H7 (cell line): ENCODE measurements around the gene PRKAG2. TPM values are rescaled to one million over a fixed set of nuclear protein-coding genes. Genes with fewer than 3 reads are reported as not detected.
"Not testable (repeated sequence)": the region's sequence is repeated elsewhere in the genome, so short reads cannot be mapped to it uniquely, and the experiment has no call there.

Source experiments
- DNase-seq: peaks from one replicate; pipeline ENCODE4 v3.0.0; 2012
- H3K27me3 ChIP-seq: 2 replicates; pipeline ENCODE4 v1.6.0; 2011; ENCODE audit warnings: mild to moderate bottlenecking, low read length; ENCODE audit not compliant: control insufficient read depth, insufficient read depth
- H3K36me3 ChIP-seq: replicated peaks from 2 replicates; pipeline ENCODE4 v1.5.1; 2011; ENCODE audit warnings: low read length; ENCODE audit not compliant: control insufficient read depth, insufficient read depth
- H3K4me3 ChIP-seq: 2 replicates; pipeline ENCODE4 v1.5.1; 2011; ENCODE audit warnings: low read depth, mild to moderate bottlenecking, control low read depth, low read length, moderate library complexity; ENCODE audit not compliant: insufficient read depth
- total RNA-seq: library from RNA; depleted of rRNA; stranded (reverse); fragments of >200 nt; shearing (Covaris generic); gene quantifications from 2 replicates; pipeline ENCODE4 v1.2.3, GENCODE V29; 2014

Gene PRKAG2
- total RNA-seq, 1 experiment from 2014 or later = 6.0 TPM

DNA sequence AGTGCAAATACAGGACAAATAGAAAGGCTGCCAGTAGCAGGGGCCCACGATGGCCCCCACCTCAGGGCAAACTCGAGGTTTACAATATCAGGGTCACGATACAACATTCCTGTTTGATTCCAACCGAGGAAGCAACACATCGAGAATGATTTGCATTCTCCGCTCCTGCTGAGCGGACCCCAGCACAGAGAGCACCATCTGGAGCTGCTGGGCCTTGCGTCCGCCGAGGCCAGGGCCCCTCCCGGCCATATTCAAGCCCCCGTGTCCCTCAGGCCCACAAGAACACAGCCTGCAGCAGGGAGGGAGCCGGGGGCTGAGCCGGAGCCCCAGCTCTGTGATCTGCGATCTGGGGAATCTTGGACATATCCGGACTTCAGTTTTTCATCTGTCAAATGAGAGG, 84.3 kb downstream of the PRKAG2 start:
- DNase-seq = peak; percentile 67
- no peaks in the 10 kb centered on the region for H3K36me3 ChIP-seq

DNA sequence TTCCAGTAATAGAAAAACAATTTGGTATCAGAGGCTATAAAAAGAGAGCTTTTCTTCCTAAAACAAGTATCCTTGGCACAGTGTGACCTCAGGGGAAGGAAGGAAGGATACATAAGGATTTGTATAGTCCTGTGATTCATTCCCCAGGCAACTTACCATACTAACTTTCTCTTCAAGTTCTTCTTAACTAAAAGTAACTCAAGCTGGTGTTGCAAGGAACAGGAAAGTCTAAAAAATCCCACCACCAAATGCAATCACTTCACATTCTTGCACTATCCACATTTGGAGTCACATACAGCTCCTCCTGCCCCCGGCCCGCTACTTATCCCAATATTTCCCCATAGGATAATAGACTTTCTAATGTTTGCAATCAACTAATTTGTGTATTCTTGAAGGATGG, 84.8 kb downstream of the PRKAG2 start:
- H3K4me3 ChIP-seq = no peak overlapping the region
- DNase-seq = peak; percentile 39
- H3K36me3 ChIP-seq = no peaks in the 10 kb centered on the region
- H3K27me3 ChIP-seq = no peaks in the 10 kb centered on the region

More for the DNA sequence above, 84.3 kb downstream of the PRKAG2 start:
- no peak overlapping the region for H3K4me3 ChIP-seq
- H3K27me3 ChIP-seq = no peaks in the 10 kb centered on the region

DNA sequence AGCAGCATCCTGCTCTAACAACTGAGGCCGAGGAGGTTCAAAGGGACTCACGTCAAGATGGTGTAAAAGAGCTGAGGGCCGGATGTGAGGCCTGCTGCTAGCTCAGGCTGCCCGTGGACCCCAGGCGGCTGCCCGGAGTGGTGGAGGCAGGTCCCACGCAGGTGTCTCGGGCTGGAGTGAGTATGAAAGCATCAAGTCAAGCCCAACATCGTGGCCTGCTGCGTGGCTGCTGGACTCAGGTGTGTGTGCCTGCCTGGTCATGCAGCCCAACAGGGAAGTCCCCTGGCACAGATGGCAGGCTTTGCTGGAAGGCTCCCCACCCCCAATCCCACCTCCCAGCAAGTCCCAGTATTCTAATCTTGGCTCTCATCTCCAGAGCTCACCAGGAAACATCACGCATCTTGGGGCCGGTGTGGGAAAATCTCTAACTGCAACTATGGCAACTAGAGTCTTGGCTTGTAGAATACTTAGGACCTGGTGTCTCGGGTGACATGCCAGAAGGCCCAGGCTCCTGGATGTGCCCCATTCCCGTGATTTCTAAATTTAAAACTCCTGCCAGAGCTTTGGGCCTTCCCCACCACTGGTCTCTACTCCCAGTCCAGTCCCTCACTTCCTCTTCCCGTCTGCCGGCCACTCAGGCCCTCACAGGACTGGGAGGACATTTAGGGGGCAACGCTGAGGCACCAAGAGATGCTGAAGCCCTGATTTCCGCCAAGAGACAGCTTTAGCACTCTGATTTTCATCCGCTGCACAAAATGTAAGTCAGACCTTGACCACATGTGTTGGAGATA, 85.9 kb downstream of the PRKAG2 start:
- Histone ChIP-seq H3K27me3 (no peaks in the 10 kb centered on the region), H3K36me3 (no peaks in the 10 kb centered on the region), H3K4me3 (no peak overlapping the region)
- no peak for DNase-seq

DNA sequence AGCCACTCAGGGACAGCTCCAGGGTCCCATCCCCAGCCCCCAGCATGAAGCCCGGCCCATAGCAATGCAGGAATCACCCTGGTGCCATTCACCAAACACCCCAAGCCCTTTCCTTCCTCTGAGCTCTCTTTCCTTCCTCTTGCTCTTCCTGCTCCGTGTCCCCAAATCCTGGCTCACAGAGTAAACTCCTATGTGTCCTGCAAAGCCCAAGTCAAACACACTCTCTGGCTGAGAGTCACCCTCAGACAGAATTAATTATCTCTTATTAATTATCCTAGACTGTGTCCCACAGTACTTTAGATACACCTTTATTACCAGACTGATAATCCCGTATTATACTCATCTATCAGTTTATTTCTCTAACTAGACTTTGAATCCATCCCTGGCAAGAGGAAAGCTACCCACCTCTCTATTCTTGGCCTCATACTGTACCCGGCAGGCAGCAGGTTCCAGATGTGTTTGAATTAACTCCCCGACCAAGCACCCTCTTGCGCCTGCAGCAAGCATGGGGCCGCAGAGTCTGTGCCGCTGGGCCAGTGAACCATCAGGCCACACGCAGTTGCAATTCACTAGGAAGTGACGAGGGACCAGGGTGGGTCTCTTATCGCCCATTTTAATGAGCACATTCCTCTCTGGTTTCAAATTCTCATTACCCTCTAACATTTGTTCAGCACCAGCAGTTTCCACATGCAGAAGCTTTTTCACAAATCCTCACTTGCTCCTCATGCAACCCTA, 86.7 kb downstream of the PRKAG2 start:
- H3K4me3 ChIP-seq = no peak overlapping the region
- no peaks in the 10 kb centered on the region for H3K36me3 ChIP-seq
- no peaks in the 10 kb centered on the region for H3K27me3 ChIP-seq
- no peak for DNase-seq

DNA sequence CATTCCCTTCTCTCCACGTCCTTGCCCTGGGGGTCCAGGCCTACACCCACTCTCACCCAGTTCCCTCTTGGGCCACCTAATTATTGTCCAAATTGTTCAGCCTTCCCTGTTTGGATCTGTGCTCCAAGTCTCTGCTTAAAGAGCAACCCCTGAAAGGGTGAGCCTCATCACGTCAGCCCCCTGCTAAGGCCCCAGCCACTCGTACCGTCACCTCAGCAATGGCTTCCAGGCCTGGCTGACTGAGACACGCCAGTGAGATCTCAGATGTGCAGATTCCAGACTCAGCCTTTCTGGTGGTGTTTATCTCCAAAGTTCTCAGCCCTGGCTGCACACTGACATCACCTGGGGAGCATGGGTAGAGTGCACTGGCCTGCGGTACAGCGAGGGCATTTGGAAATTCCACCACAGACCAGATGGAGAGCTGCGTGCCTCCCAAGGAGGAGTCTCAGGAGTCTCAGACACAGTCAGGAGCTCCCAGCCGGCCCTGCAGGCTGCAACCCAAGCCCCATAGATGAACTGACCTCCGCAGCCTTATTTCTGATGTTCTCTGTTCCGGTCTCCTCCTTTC, 87.5 kb downstream of the PRKAG2 start:
- no peak for DNase-seq
- no peak overlapping the region for H3K4me3 ChIP-seq
- H3K27me3 ChIP-seq = no peaks in the 10 kb centered on the region
- H3K36me3 ChIP-seq = no peaks in the 10 kb centered on the region

DNA sequence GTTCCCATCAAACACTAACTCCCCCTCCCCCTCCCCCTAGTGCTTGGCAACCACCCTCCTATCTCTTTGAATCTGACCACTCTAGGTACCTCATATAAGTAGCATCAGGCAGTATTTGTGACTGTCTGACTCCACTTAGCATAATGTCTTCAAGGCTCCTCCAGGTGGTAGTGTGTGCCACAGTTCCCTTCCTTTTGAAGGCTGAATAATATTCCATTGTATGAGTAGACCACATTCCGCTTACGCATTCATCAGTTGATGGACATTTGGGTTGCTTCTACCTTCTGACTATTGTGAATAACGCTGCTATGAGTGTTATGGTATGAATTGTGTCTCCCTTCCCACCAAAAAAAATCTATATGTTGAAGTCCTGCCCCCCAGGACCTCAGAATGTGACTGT, 89.6 kb downstream of the PRKAG2 start:
- H3K4me3 ChIP-seq = no peak overlapping the region
- H3K36me3 ChIP-seq = no peaks in the 10 kb centered on the region

DNA sequence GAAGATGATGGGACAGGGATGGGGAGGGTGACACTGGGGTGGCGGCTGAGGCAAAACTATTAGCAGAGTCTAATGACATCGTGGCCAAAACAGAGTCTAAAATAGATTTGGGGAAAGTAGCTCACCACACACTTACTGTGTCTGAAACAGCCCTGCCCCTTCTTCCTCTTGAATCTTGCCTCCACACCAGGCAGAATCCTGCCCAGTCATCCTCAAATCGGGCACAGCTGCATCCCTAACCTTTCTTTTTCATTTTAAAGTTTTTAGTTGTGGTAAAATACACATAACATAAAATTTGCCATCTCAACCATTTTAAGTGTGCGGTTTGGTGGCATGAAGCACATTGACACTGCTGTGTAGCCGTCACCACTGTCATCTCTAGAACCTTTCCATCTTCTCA, 90.0 kb downstream of the PRKAG2 start:
- H3K27me3 ChIP-seq = peaks cover 3% of the 10 kb centered on the region; the same call in 1 of the 2 replicates
- H3K4me3 ChIP-seq = no peak overlapping the region
- no peak for DNase-seq
- no peaks in the 10 kb centered on the region for H3K36me3 ChIP-seq

More for the DNA sequence above, 89.6 kb downstream of the PRKAG2 start:
- DNase-seq = no peak
- H3K27me3 ChIP-seq = peaks cover 3% of the 10 kb centered on the region; the same call in 1 of the 2 replicates

DNA sequence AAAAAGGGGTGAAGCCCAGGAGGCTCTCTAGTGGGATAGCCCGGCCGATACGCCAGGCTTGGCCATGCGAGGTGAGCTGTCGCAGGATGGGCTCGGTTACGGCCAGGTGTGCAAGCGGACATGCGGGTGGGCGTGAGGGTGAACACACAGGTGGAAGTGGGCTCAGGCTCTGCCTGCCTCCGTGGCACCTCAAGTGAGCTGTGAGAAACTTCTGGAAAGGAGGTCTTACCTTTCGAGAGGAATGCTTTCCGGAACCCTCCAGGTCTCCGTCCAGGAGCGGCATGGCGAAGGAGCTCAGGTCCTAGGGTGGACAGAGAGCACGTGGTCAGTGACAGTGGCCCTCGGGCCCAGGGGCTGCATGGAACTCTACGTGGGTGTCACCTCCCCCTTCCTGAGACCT, 90.7 kb downstream of the PRKAG2 start:
- Histone ChIP-seq H3K27me3 (peaks cover 3% of the 10 kb centered on the region; the same call in 1 of the 2 replicates), H3K36me3 (no peaks in the 10 kb centered on the region), H3K4me3 (no peak overlapping the region)
- DNase-seq = no peak

DNA sequence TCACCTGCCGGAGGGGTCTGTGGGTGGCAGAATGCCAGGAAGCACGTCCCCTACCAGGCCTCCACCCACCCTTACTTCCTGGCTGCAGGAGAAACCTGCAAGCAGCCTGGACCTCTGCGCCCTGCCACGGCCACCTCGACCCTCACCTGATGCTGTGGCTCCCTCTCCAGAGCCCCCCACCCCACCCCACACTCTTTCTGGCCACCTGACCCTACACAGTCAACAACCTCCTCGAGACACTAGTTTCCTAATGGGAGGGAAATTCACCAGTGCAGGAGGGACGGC, 91.3 kb downstream of the PRKAG2 start:
- DNase-seq = no peak
- Histone ChIP-seq H3K27me3 (peaks cover 3% of the 10 kb centered on the region; the same call in 1 of the 2 replicates), H3K4me3 (no peak overlapping the region), H3K36me3 (no peaks in the 10 kb centered on the region)

DNA sequence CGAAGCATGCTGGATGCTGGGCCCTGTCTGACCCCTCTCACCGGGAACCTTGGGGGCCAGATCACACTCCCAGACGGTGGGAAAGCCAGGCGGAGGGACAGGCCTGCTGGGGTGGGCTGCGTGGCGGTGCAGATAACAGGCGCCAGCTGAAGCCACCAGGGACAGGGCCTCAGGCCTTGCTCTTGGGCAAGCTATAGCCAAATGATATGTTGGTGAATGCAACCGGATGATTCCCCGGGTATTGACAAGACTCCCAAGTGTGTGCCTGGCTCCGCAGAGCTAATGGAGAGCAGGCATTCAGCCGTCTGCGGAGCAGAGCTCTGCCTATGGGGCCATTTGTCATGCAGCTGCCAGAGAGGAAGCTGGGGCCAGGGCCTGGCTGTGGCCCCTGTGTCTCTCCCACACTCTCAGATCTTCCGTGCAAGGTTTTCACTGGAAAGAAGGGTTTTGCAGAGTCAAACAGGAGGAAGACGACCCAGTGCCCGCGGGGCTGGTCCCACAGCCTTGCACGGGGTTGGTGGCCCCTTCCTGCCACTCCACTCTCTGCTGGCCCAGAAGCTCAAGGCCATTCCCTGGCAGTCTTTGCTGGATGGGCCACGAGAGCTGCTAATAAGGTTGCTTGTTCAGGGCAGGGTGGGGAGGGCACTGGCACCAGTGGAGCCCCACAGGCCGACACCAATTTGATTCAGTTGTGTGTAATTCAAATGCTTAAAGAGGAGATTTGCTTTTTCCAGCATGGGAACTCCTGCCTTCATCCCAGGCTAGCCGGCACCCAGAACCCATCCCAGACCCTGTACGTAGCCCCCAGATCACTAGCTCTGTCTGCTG, 91.8 kb downstream of the PRKAG2 start:
- H3K4me3 ChIP-seq = no peak overlapping the region
- H3K36me3 ChIP-seq = no peaks in the 10 kb centered on the region
- H3K27me3 ChIP-seq = peaks cover 3% of the 10 kb centered on the region; the same call in 1 of the 2 replicates
- DNase-seq = no peak

DNA sequence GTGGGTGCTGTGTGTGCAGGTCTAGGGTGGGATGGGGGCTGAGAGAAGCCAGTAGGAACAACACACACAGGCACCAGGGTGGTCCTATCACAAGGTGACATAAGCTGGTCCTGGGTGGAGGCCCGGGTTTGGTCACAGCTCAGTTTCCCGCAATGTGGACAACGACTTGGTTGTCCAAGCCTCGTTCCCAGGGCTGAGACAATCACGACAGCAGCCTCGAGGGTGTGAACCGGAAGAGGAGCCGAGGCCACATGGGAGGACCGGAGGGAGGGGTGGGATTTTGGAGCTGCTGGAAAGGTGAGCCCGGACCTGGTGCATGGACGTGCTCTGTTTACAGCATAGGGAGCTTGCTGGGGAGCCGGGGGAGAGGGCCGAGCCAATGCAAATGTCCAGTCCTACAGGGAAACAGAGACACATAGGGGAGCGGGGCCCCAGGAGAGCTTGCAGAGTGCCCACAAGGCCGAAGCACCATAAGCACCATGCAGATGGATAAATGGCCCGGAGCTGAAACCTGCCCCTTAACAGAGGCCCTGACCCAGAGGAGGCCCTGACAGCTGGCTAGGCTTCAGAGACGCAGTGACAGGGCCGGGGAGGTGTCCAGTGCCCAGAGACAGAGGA, 92.8 kb downstream of the PRKAG2 start:
- peaks cover 3% of the 10 kb centered on the region; the same call in 1 of the 2 replicates for H3K27me3 ChIP-seq
- H3K4me3 ChIP-seq = no peak overlapping the region
- H3K36me3 ChIP-seq = no peaks in the 10 kb centered on the region
- no peak for DNase-seq

DNA sequence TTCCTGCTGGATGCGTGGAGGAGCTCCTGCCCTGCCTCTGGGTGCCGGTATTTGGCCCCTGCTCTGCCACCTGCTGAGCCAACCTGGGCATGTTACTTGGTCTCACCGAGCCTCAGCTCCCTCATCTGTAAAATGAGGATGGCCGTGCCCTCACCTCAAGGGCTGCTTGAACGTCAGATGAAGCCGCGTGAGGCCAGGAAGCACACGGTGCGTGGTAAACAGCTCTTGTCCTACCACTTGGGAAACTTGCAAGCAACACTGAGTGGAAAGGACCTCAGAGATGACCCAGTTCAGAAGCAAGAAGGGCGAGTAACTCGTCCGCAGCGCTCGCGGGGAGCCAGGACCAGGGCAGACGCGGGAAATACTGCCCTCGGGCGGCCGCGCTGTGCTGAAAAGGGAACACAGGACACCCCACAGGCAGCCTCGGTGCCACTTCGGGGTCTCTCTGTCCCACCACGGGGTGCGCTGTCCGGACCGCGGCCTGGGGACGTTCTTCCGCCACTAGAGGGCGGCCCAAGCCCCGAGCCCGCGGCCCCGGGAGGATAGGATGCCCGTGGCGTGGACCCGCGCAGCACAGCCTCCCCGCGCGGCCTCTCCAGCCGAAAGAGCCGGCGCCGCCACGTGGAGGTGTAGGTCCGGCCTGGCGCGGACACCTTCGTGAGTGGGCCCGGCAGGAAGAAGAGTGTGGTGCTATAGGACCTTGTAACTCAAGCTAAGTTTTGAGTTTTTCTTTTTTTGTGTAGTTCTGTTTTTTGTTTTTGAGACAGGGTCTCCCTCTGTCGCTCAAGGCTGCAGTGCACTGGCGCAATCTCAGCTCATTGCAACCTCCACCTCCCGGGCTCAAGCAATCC, 94.1 kb downstream of the PRKAG2 start:
- no peak overlapping the region for H3K4me3 ChIP-seq
- H3K36me3 ChIP-seq = no peaks in the 10 kb centered on the region
- peak; percentile 98 for DNase-seq
- H3K27me3 ChIP-seq = peaks cover 3% of the 10 kb centered on the region; the same call in 1 of the 2 replicates

DNA sequence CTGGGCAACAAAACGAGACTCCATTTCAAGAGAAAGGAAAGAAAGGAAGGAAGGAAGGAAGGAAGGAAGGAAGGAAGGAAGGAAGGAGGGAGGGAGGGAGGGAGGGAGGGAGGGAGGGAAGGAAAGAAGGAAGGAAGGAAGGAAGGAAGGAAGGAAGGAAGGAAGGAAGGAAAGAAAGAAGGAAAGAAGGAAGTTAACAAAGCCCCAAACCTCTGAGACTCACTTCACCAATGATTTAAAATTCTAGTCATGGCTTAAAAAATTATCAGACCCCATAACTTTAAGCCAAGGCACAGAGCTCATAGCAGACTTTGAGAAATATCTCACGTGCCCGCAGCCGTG, 94.7 kb downstream of the PRKAG2 start:
- H3K36me3 ChIP-seq, H3K4me3 ChIP-seq, H3K27me3 ChIP-seq, DNase-seq: not testable (repeated sequence)
